Kidney (tissue), 14 donors: Measurements from ENCODE around the gene KCNJ18. TPM values are rescaled to one million over a fixed set of nuclear protein-coding genes. Genes with fewer than 3 reads are reported as not detected.

Experiments
- DNase-seq, 5 donors: peaks; one replicate each; pipeline ENCODE4 v3.0.0-alpha.2; 2013 to 2020
- FAIRE-seq: peaks from 2 replicates; lab custom pipeline; 2012; peaks lifted over from hg19 to GRCh38; lab: Jason Lieb, UNC
- H3K27ac ChIP-seq, 2 donors: one replicate each; pipeline ENCODE4 v1.7.0; 2013; ENCODE audit warnings: low read depth in 2 of 2, low read length in 2 of 2, inconsistent platforms in 1 of 2
- H3K27me3 ChIP-seq: one replicate; pipeline ENCODE4 v1.7.1; 2013; ENCODE audit warnings: low read length, inconsistent platforms; ENCODE audit not compliant: control insufficient read depth, insufficient read depth
- H3K36me3 ChIP-seq, 3 donors: one replicate each; pipeline versions ENCODE4 v1.7.0 to v1.7.1; 2013; ENCODE audit warnings: low read length in 3 of 3, control low read depth in 1 of 3, inconsistent platforms in 1 of 3; ENCODE audit not compliant: insufficient read depth in 3 of 3, control insufficient read depth in 2 of 3
- H3K4me1 ChIP-seq, 3 donors: one replicate each; pipeline versions ENCODE4 v1.7.0 to v1.7.1; 2013; ENCODE audit warnings: low read length in 3 of 3, inconsistent platforms in 1 of 3, low read depth in 1 of 3; ENCODE audit not compliant: control insufficient read depth in 2 of 3, insufficient read depth in 2 of 3
- H3K4me3 ChIP-seq, 3 donors: one replicate each; pipeline versions ENCODE4 v1.7.0 to v1.8.1; 2013; ENCODE audit warnings: low read length in 3 of 3, control low read depth in 1 of 3, inconsistent platforms in 1 of 3
- H3K9ac ChIP-seq, 3 donors: one replicate each; pipeline versions ENCODE4 v1.7.0 to v1.7.1; 2013; ENCODE audit warnings: low read length in 3 of 3, control low read depth in 1 of 3, inconsistent platforms in 1 of 3
- H3K9me3 ChIP-seq, 3 donors: one replicate each; pipeline versions ENCODE4 v1.7.0 to v1.7.1; 2013; ENCODE audit warnings: low read length in 3 of 3, control low read depth in 1 of 3, inconsistent platforms in 1 of 3; ENCODE audit not compliant: control insufficient read depth in 2 of 3, insufficient read depth in 1 of 3
- intact Hi-C: fragments of 100-400 bp; cut with DNase I; formaldehyde crosslinking; loops from one replicate; pipeline ENCODE4 v1.11.1; 2022
- polyA plus RNA-seq: library from polyadenylated mRNA; stranded (reverse); fragments of 350-450 nt; fragmentation: Illumina TruSeq; extraction: RNeasy Lipid Tissue Mini Kit (QIAGEN cat#74804); gene quantifications from one replicate; pipeline ENCODE4 v1.2.3, GENCODE V29; 2014; ENCODE audit warnings: low read depth, low replicate concordance; ENCODE audit not compliant: insufficient read depth
- total RNA-seq: library from RNA; stranded (reverse); fragmentation: NEBNext Ultra II Directional; extraction: Animal tissue kit (Norgen Biotek cat#: 25700); gene quantifications from one replicate; pipeline ENCODE4 v1.2.1, GENCODE V29; 2021
- TF ChIP-seq, protein P1 (sequence below): IDR thresholded peaks from 3 replicates; pipeline ENCODE4 v1.5.1; 2012; ENCODE audit warnings: mild to moderate bottlenecking, moderate library complexity, borderline replicate concordance; ENCODE audit not compliant: insufficient read depth; ENCODE audit errors: extremely low read depth
- donor health status: control.
- donor health status: control.
- donor health status: control.
- donor health status: control.
- donor health status: control.
- donor health status: DM: yes; HTN: yes; CAD: no.
- donor health status: Normal renal cell carcinoma (clear cell type).

KCNJ18 gene
- total and polyA plus RNA-seq, 2 donors from 2014 or later, result not detected

DNA sequence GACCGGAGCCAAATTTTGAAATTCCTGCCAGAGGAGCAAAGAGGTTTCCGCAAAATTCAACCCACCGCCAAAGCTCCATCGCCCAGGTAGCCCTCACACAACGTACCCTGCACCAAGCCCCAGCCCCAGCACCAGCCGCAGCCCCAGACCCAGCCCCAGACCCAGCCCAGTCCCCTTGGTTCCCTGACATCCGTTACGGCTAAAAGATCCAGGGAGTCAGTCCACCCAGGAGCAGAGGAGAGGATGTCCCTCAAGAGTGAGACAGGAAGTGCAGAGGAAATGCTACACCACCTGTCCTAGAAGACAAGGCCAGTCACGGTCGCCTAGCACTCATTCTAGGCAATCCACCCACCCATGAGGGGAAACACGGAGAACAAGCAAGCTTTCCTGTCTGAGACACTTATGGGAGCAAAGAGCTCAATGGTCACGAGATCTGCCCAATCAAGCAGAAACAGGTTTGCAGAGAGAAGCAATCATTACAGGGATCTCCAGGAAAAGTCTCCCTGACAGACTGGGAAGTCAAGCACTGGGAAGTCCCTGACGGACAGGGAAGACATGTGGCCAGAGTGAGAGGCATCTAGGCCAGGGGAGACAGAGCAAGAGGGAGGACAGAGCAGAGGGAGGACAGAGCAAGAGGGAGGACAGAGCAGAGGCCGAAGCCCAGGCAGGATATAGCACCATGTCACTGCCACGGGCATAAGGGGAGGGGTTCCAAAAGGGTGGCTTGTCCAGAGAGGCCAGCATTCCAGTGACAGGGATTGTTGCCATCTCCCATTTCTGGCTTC, 15.0 kb upstream of the KCNJ18 start:
- TF ChIP-seq, protein P1, sequence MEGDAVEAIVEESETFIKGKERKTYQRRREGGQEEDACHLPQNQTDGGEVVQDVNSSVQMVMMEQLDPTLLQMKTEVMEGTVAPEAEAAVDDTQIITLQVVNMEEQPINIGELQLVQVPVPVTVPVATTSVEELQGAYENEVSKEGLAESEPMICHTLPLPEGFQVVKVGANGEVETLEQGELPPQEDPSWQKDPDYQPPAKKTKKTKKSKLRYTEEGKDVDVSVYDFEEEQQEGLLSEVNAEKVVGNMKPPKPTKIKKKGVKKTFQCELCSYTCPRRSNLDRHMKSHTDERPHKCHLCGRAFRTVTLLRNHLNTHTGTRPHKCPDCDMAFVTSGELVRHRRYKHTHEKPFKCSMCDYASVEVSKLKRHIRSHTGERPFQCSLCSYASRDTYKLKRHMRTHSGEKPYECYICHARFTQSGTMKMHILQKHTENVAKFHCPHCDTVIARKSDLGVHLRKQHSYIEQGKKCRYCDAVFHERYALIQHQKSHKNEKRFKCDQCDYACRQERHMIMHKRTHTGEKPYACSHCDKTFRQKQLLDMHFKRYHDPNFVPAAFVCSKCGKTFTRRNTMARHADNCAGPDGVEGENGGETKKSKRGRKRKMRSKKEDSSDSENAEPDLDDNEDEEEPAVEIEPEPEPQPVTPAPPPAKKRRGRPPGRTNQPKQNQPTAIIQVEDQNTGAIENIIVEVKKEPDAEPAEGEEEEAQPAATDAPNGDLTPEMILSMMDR, result no peak
- Histone ChIP-seq H3K4me1 (no peaks in the 10 kb centered on the region), H3K27me3 (no peaks in the 10 kb centered on the region), H3K9ac (no peak overlapping the region), H3K36me3 (no peaks in the 10 kb centered on the region), H3K4me3 (no peak overlapping the region), H3K9me3 (no peaks in the 10 kb centered on the region), H3K27ac (no peak overlapping the region)
- FAIRE-seq (no peak), DNase-seq (peak in 2 of 5 donors; percentile 24 to 51)
- intact Hi-C loops, result no loop called here

DNA sequence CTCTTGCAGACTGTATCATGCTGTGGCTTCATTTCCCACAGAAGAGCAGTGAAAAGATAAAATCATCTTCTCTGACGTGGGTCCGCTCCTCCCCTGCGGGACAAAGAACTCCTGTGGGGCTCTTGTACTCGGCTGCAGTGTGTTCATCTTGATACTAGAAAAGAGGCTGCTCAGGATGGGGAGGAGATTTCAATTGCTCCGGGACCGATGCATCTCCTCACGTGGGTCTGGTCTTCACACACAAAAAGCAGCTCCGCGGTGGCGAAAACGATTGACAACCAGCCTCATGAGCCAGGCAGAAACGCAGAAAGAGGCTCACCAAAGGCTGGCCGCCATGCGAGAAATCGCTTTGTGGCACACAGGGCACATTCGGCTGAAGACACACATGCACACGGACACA, 14.4 kb upstream of the KCNJ18 start:
- H3K9me3 ChIP-seq, result no peaks in the 10 kb centered on the region
- FAIRE-seq (no peak), DNase-seq (peak in 1 of 5 donors; percentile 16)
- H3K36me3 ChIP-seq, result no peaks in the 10 kb centered on the region
- no peak overlapping the region for H3K27ac ChIP-seq
- H3K27me3 ChIP-seq, result no peaks in the 10 kb centered on the region
- TF ChIP-seq, protein P1, result no peak
- H3K9ac ChIP-seq, result no peak overlapping the region
- H3K4me1 ChIP-seq, result no peaks in the 10 kb centered on the region
- intact Hi-C loops, result no loop called here
- no peak overlapping the region for H3K4me3 ChIP-seq

DNA sequence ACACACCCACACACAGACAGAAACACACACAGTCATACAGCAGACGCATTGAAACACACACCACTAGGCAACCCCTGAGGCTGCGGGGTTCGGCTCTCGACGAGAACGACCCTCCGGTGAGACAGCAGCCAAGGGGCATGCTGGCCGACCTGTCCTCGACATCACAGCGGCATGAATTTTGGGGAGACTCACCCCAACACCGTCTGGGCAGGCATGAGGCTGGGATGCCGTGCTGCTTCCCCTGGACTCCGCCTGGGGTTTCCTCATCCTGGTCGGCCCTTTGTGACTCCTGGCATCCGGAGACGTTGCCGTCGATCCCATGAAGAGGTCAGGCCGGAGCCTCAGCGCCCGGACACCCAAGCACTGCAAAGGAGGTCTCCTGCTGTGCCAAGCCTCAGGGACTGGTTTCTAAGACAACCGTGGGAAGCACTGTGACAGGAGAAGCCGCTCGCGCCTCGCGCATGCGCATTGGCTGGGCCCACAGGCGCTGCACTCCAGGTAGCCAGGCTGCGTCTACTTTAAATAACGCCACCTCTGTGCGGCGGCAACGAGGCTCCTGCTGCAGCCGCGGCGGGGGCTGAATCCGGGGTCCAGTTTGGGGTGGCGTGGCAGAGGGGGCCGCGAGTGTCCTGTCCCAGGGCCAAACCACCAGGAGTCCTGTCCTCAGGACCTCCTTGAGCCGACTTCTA, 13.8 kb upstream of the KCNJ18 start:
- Histone ChIP-seq H3K36me3 (no peaks in the 10 kb centered on the region), H3K4me3 (no peak overlapping the region), H3K27me3 (no peaks in the 10 kb centered on the region), H3K4me1 (no peaks in the 10 kb centered on the region), H3K9ac (no peak overlapping the region), H3K27ac (no peak overlapping the region), H3K9me3 (no peaks in the 10 kb centered on the region)
- DNase-seq (peak in 3 of 5 donors; percentile 20 to 66 (median 49)), FAIRE-seq (no peak)
- intact Hi-C loops, result no loop called here
- TF ChIP-seq, protein P1, result no peak
